ENCODE data around the gene PRKD1. TPM values are rescaled to one million over a fixed set of nuclear protein-coding genes. Genes with fewer than 3 reads are reported as not detected.

The PRKD1 gene
- total and polyA plus RNA-seq, 2 of the 13 experiments (the other 11 are each of a cell fraction or from before 2014, with no cell fraction given), result 0.22 to 1.3 TPM

- no peak for ATAC-seq
These were observed 276.9 kb downstream of the PRKD1 start for GRCh38 chr14:29650554-29651269.

More at GRCh38 chr14:29650554-29651269, 276.9 kb downstream of the PRKD1 start:
- Histone ChIP-seq H3K9me3 (ENCODE audit: low read length) (peaks cover 93% of the 10 kb centered on the region), H3K4me1 (ENCODE audit: insufficient read depth, low read length) (no peaks in the 10 kb centered on the region), H3K79me2 (ENCODE audit: insufficient read depth, low read length) (no peaks in the 10 kb centered on the region), H4K20me1 (ENCODE audit: insufficient read depth, low read length) (no peaks in the 10 kb centered on the region), H3K36me3 (replicated peaks in 1 of 2; ENCODE audit: control insufficient read depth in 1 of 2, insufficient read depth in 2 of 2, low read length in 2 of 2) (no peaks in the 10 kb centered on the region), H3K9ac (ENCODE audit: insufficient read depth, low read depth, low read length) (no peak overlapping the region), H2AFZ (ENCODE audit: low read length) (no peak overlapping the region), H3K27me3 (ENCODE audit: control insufficient read depth in 1 of 2, insufficient read depth in 2 of 2, low read length in 2 of 2) (no peaks in the 10 kb centered on the region), H3K4me2 (ENCODE audit: low read depth, low read length) (no peak overlapping the region), H3K27ac (ENCODE audit: extremely low read length, insufficient read depth, low read length) (no peak overlapping the region), H3K4me3 (replicated peaks in 1 of 3; ENCODE audit: insufficient read depth in 1 of 3, low read depth in 2 of 3, low read length in 3 of 3) (no peak overlapping the region)
- FAIRE-seq (no peak), DNase-seq (ENCODE audit: low spot score) (no peak)
- BruUV-seq (replicated peaks), result no TSS peak
- TF ChIP-seq GLMP (CRISPR knock-in tag; IDR thresholded peaks at IDR 0.05; ENCODE audit: borderline replicate concordance) (no peak), POLR2A (IDR thresholded peaks at IDR 0.05; ENCODE audit: insufficient read depth in 1 of 2, low read depth in 2 of 2, low read length in 2 of 2) (no peak), GPBP1L1 (CRISPR knock-in tag; IDR thresholded peaks at IDR 0.05) (no peak), PLRG1 (conservative IDR thresholded peaks at IDR 0.05) (no peak), ZNF703 (CRISPR knock-in tag; IDR thresholded peaks at IDR 0.05; ENCODE audit: borderline replicate concordance) (no peak), CHD4 (IDR thresholded peaks at IDR 0.05; ENCODE audit: borderline replicate concordance, low read length) (no peak), MATR3 (CRISPR knock-in tag; IDR thresholded peaks at IDR 0.05) (no peak), AHDC1 (CRISPR knock-in tag; IDR thresholded peaks at IDR 0.05; ENCODE audit: borderline replicate concordance) (no peak), TBX2 (CRISPR knock-in tag; IDR thresholded peaks at IDR 0.05; ENCODE audit: borderline replicate concordance) (no peak)
- TF ChIP-seq, protein P1, sequence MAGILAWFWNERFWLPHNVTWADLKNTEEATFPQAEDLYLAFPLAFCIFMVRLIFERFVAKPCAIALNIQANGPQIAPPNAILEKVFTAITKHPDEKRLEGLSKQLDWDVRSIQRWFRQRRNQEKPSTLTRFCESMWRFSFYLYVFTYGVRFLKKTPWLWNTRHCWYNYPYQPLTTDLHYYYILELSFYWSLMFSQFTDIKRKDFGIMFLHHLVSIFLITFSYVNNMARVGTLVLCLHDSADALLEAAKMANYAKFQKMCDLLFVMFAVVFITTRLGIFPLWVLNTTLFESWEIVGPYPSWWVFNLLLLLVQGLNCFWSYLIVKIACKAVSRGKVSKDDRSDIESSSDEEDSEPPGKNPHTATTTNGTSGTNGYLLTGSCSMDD (CRISPR knock-in tag; IDR thresholded peaks at IDR 0.05), result no peak
- TF ChIP-seq, protein P2, sequence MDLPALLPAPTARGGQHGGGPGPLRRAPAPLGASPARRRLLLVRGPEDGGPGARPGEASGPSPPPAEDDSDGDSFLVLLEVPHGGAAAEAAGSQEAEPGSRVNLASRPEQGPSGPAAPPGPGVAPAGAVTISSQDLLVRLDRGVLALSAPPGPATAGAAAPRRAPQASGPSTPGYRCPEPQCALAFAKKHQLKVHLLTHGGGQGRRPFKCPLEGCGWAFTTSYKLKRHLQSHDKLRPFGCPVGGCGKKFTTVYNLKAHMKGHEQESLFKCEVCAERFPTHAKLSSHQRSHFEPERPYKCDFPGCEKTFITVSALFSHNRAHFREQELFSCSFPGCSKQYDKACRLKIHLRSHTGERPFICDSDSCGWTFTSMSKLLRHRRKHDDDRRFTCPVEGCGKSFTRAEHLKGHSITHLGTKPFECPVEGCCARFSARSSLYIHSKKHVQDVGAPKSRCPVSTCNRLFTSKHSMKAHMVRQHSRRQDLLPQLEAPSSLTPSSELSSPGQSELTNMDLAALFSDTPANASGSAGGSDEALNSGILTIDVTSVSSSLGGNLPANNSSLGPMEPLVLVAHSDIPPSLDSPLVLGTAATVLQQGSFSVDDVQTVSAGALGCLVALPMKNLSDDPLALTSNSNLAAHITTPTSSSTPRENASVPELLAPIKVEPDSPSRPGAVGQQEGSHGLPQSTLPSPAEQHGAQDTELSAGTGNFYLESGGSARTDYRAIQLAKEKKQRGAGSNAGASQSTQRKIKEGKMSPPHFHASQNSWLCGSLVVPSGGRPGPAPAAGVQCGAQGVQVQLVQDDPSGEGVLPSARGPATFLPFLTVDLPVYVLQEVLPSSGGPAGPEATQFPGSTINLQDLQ (CRISPR knock-in tag; IDR thresholded peaks at IDR 0.05), result no peak
- intact Hi-C loops (cut with micrococcal nuclease; ENCODE audit: unreplicated experiment) (no loop called here), in situ Hi-C loops (cut with HindIII; ENCODE audit: extremely low pct_ligation_motif_present, low pct_unique_long_range_greater_than_20kb) (no loop called here)
- POLR2A ChIA-PET, result no interaction called here
- 56% methylated on average over 4 of the region's 4 CpGs for WGBS (ENCODE audit: low lambda C conversion rate)
- CTCF ChIA-PET (ENCODE audit: low intra/inter-chr PET ratio, low total read pairs), result no interaction called here

Data from HepG2 (cell line).